LNCaP clone FGC (cell line): ENCODE data around the gene CDC42BPA.
"Not testable (repeated sequence)": the region's sequence is repeated elsewhere in the genome, so short reads cannot be mapped to it uniquely, and the experiment has no call there.

Experiments used
- DNase-seq: peaks from one replicate; pipeline ENCODE4 v3.0.0-alpha.2; 2011; ENCODE audit warnings: low read depth
- H3K4me3 ChIP-seq: 2 replicates; pipeline ENCODE4 v1.5.1; 2011; ENCODE audit warnings: mild to moderate bottlenecking, low read depth, low read length, control low read depth
- CTCF ChIP-seq: IDR thresholded peaks from 2 replicates; pipeline ENCODE4 v1.5.1; 2012; ENCODE audit warnings: mild to moderate bottlenecking; ENCODE audit not compliant: control insufficient read depth, insufficient read depth; ENCODE audit errors: extremely low read depth

CDC42BPA gene

GRCh38 chr1:227351443-227351842 lies 33.2 kb upstream of the CDC42BPA start:
- TF ChIP-seq CTCF = no peak
- peak; percentile 88 for DNase-seq
- H3K4me3 ChIP-seq = no peak overlapping the region

- DNase-seq = no peak
- TF ChIP-seq CTCF = no peak
- no peak overlapping the region for H3K4me3 ChIP-seq
Measured at GRCh38 chr1:227349967-227350366, 31.7 kb upstream of the CDC42BPA start.

- peak; percentile 63 for DNase-seq
- no peak for TF ChIP-seq CTCF
- no peak overlapping the region for H3K4me3 ChIP-seq
Measured at GRCh38 chr1:227343727-227344551, 25.6 kb upstream of the CDC42BPA start.

- DNase-seq = no peak
- no peak for TF ChIP-seq CTCF
- no peak overlapping the region for H3K4me3 ChIP-seq
Measured at GRCh38 chr1:227343206-227343605, 24.9 kb upstream of the CDC42BPA start.

GRCh38 chr1:227342075-227342829 lies 24.0 kb upstream of the CDC42BPA start:
- TF ChIP-seq CTCF = no peak
- DNase-seq = no peak
- H3K4me3 ChIP-seq = no peak overlapping the region

GRCh38 chr1:227336136-227336535 lies 17.8 kb upstream of the CDC42BPA start:
- H3K4me3 ChIP-seq = not testable (repeated sequence)

GRCh38 chr1:227335242-227336020 lies 17.1 kb upstream of the CDC42BPA start:
- TF ChIP-seq CTCF = no peak
- DNase-seq = no peak
- no peak overlapping the region for H3K4me3 ChIP-seq

More at GRCh38 chr1:227336136-227336535, 17.8 kb upstream of the CDC42BPA start:
- DNase-seq = not testable (repeated sequence)
